MCF 10A (cell line): ENCODE data around the gene OXCT2. TPM values are rescaled to one million over a fixed set of nuclear protein-coding genes. Genes with fewer than 3 reads are reported as not detected.

ENCODE experiments used
- BruUV-seq: library from RNA; stranded (reverse); fragments of 400-500 nt; replicated peaks from 2 replicates; lab custom pipeline; 2021; lab: Mats Ljungman, UMichigan
- CTCF ChIA-PET: fragments of 300-600 bp; sonication (Branson Sonifier 250); formaldehyde crosslinking; extraction: SDS; loops from one replicate; lab custom pipeline; 2021; ENCODE audit warnings: antibody characterized with exemption, inconsistent platforms; lab: Yijun Ruan, JAX
- POLR2A ChIA-PET: fragments of 300-600, 350-650 bp; sonication (Branson Sonifier 250); formaldehyde crosslinking; extraction: SDS; loops from one replicate; lab custom pipeline; 2020; ENCODE audit warnings: antibody characterized with exemption, inconsistent platforms; lab: Yijun Ruan, JAX
- DNase-seq: peaks from one replicate; pipeline ENCODE4 v3.0.0-alpha.2; 2018; ENCODE audit not compliant: unreplicated experiment
- H3K27ac Mint-ChIP-seq: one replicate; pipeline ENCODE4 v1.8.0; 2022; ENCODE audit warnings: mild to moderate bottlenecking, low read depth, mixed read lengths; ENCODE audit not compliant: unreplicated experiment
- H3K27me3 Mint-ChIP-seq: one replicate; pipeline ENCODE4 v1.8.0; 2022; ENCODE audit warnings: mixed read lengths; ENCODE audit not compliant: insufficient read depth, unreplicated experiment
- H3K36me3 Mint-ChIP-seq: one replicate; pipeline ENCODE4 v1.8.0; 2022; ENCODE audit warnings: mild to moderate bottlenecking, moderate library complexity, mixed read lengths; ENCODE audit not compliant: insufficient read depth, unreplicated experiment
- H3K4me1 Mint-ChIP-seq: one replicate; pipeline ENCODE4 v1.8.0; 2022; ENCODE audit warnings: mixed read lengths; ENCODE audit not compliant: insufficient read depth, unreplicated experiment
- H3K4me3 Mint-ChIP-seq: one replicate; pipeline ENCODE4 v1.8.0; 2022; ENCODE audit warnings: mild to moderate bottlenecking, moderate library complexity, mixed read lengths; ENCODE audit not compliant: unreplicated experiment
- H3K9me3 Mint-ChIP-seq: one replicate; pipeline ENCODE4 v1.8.0; 2022; ENCODE audit warnings: mixed read lengths; ENCODE audit not compliant: unreplicated experiment
- CTCF ChIP-seq: fragments of 200-600 bp; IDR thresholded peaks from one replicate; pipeline ENCODE4 v1.8.0; 2022; ENCODE audit warnings: antibody characterized with exemption, mild to moderate bottlenecking; ENCODE audit not compliant: unreplicated experiment
- intact Hi-C: fragments of 100-400 bp; cut with micrococcal nuclease; formaldehyde crosslinking; loops from 2 replicates; pipeline ENCODE4 v1.14.1; 2022
- total RNA-seq: library from RNA; stranded (reverse); gene quantifications from 2 replicates; pipeline ENCODE4 v1.2.3, GENCODE V29; 2022

The OXCT2 gene
- total RNA-seq, 1 experiment from 2014 or later = not detected

- H3K36me3 Mint-ChIP-seq = peaks cover 34% of the 10 kb centered on the region
- ChIA-PET CTCF (interaction anchor here (0.6 to 2.7 kb wide), 4 partner anchors 19 to 769 kb away, joined by 3 to 9 read pairs (median 4); no protein-coding TSS in a partner anchor), POLR2A (interaction anchor here (0.6 to 2.2 kb wide), 18 partner anchors 8 to 679 kb away, joined by 3 to 9 read pairs (median 3); partner anchors contain the start of genes BMP8B and PABPC4)
- no peaks in the 10 kb centered on the region for H3K9me3 Mint-ChIP-seq
- peaks cover 7% of the 10 kb centered on the region for H3K27me3 Mint-ChIP-seq
- H3K4me3 Mint-ChIP-seq = peak within 1 kb of the TSS; percentile 94
- intact Hi-C loops = no loop called here
- peaks cover 12% of the 10 kb centered on the region for H3K4me1 Mint-ChIP-seq
- BruUV-seq = TSS peak; percentile 45
- no peak for TF ChIP-seq CTCF
- peak within 1 kb of the TSS; percentile 96 for H3K27ac Mint-ChIP-seq
- DNase-seq = peak; percentile 93
Observed at GRCh38 chr1:39738622-39739366, 32.4 kb downstream of the OXCT2 start, which contains the start of gene PPIE. TSS of gene PPIE (plus strand) at chr1:39738882. CDS start at chr1:39738901, 19 bp downstream.

- Mint-ChIP-seq H3K27me3 (peaks cover 18% of the 10 kb centered on the region), H3K4me3 (no peak overlapping the region), H3K27ac (no peak overlapping the region), H3K9me3 (no peaks in the 10 kb centered on the region), H3K4me1 (peaks cover 12% of the 10 kb centered on the region), H3K36me3 (peaks cover 23% of the 10 kb centered on the region)
- TF ChIP-seq CTCF = no peak
- intact Hi-C loops = no loop called here
- BruUV-seq = no TSS peak
- POLR2A ChIA-PET = interaction anchor here (1.1 to 2.2 kb wide), 5 partner anchors 13 to 678 kb away, joined by 3 to 9 read pairs (median 3); partner anchors contain the start of gene PABPC4
- DNase-seq = no peak
- CTCF ChIA-PET = interaction anchor here (0.6 to 2.7 kb wide), 3 partner anchors 118 to 338 kb away, joined by 4 to 6 read pairs (median 5); no protein-coding TSS in a partner anchor
Observed at GRCh38 chr1:39737546-39738169, 33.5 kb downstream of the OXCT2 start.

GRCh38 chr1:39735731-39736130, 35.4 kb downstream of the OXCT2 start:
- POLR2A ChIA-PET = interaction anchor here (0.7 kb wide), 1 partner anchor 450 kb away, joined by 3 read pairs; no protein-coding TSS in a partner anchor
- no TSS peak for BruUV-seq
- H3K27ac Mint-ChIP-seq = no peak overlapping the region
- peaks cover 5% of the 10 kb centered on the region for H3K36me3 Mint-ChIP-seq
- peaks cover 29% of the 10 kb centered on the region for H3K27me3 Mint-ChIP-seq
- CTCF ChIA-PET = interaction anchor here (0.7 to 1.3 kb wide), 3 partner anchors 83 to 297 kb away, joined by 3 to 4 read pairs (median 3); no protein-coding TSS in a partner anchor
- DNase-seq = no peak
- TF ChIP-seq CTCF = no peak
- H3K9me3 Mint-ChIP-seq = no peaks in the 10 kb centered on the region
- peaks cover 12% of the 10 kb centered on the region for H3K4me1 Mint-ChIP-seq
- intact Hi-C loops = no loop called here
- H3K4me3 Mint-ChIP-seq = no peak overlapping the region

DNA sequence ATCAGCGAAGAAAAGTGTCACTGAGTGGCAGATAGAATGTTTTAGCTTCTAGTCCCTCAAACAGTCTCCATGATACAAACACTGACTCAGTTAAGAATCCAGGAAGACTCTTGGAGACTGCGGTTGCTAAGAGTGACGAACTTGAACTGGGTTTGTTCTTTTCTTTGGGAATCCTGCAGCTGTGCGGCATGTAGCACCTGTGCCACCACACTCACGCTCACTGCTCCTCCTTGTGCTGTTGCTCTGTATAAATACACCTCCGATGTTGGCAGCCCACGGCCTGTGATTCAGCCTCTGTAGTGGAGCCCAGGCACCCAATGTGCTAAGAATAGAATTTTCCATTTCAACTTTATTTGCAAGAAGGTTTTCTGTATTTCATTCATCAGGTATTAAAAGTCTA, 38.0 kb downstream of the OXCT2 start:
- DNase-seq = no peak
- H3K4me3 Mint-ChIP-seq = no peak overlapping the region
- no peaks in the 10 kb centered on the region for H3K9me3 Mint-ChIP-seq
- no peak for TF ChIP-seq CTCF
- CTCF ChIA-PET = interaction anchor here (0.6 kb wide), 1 partner anchor 707 kb away, joined by 3 read pairs; the partner anchor contains the start of gene NDUFS5
- intact Hi-C loops = no loop called here
- peaks cover 55% of the 10 kb centered on the region for H3K27me3 Mint-ChIP-seq
- BruUV-seq = no TSS peak
- no peak overlapping the region for H3K27ac Mint-ChIP-seq
- peaks cover 8% of the 10 kb centered on the region for H3K4me1 Mint-ChIP-seq
- POLR2A ChIA-PET = no interaction called here
- H3K36me3 Mint-ChIP-seq = no peaks in the 10 kb centered on the region
